Activated CD8-positive, alpha-beta T cell treated with anti-CD3 and anti-CD28 coated beads for 36 hours (primary cell): ENCODE measurements around the gene IFFO2. TPM values are rescaled to one million over a fixed set of nuclear protein-coding genes. Genes with fewer than 3 reads are reported as not detected.

Experiments used
- ATAC-seq: fragments of 200-7000 bp; cut with Tn5 transposase; one replicate; pipeline ENCODE4 v1.10.0; 2021; ENCODE audit warnings: mild to moderate bottlenecking, moderate library complexity
- CTCF ChIA-PET: fragments of 350-600 bp; sonication (Branson Sonifier 250); formaldehyde crosslinking; loops from one replicate; lab custom pipeline; 2021; ENCODE audit warnings: antibody characterized with exemption; lab: Charles Lee
- POLR2A ChIA-PET: fragments of 350-600 bp; sonication (Branson Sonifier 250); formaldehyde crosslinking; loops from one replicate; lab custom pipeline; 2021; ENCODE audit warnings: antibody characterized with exemption; lab: Charles Lee
- DNase-seq: peaks from one replicate; pipeline ENCODE4 v3.0.0-alpha.2; 2020
- H3K27ac Mint-ChIP-seq: one replicate; pipeline ENCODE4 v1.8.0; 2021; ENCODE audit warnings: mild to moderate bottlenecking, mixed read lengths
- H3K27me3 Mint-ChIP-seq: one replicate; pipeline ENCODE4 v1.8.0; 2021; ENCODE audit warnings: mixed read lengths
- H3K36me3 Mint-ChIP-seq: one replicate; pipeline ENCODE4 v1.8.0; 2021; ENCODE audit warnings: low read depth, mixed read lengths
- H3K4me1 Mint-ChIP-seq: one replicate; pipeline ENCODE4 v1.8.0; 2021; ENCODE audit warnings: low read depth, mixed read lengths
- H3K4me3 Mint-ChIP-seq: one replicate; pipeline ENCODE4 v1.8.0; 2021; ENCODE audit warnings: mild to moderate bottlenecking, moderate library complexity, mixed read lengths
- H3K9me3 Mint-ChIP-seq: one replicate; pipeline ENCODE4 v1.8.0; 2021; ENCODE audit warnings: mixed read lengths
- intact Hi-C: fragments of 100-400 bp; cut with micrococcal nuclease; formaldehyde crosslinking; loops from one replicate; pipeline ENCODE4 v1.10.0; 2022
- total RNA-seq, 2 experiments: library from RNA; stranded (reverse); gene quantifications; one replicate each; pipeline ENCODE4 v1.2.3, GENCODE V29; 2021
- TF ChIP-seq, protein P1 (sequence below): fragments of 200-600 bp; IDR thresholded peaks from one replicate; pipeline ENCODE4 v1.8.0; 2022; ENCODE audit warnings: antibody characterized with exemption, mild to moderate bottlenecking

Gene IFFO2
- total RNA-seq, 2 experiments from 2014 or later: 23.7 to 26.4 TPM

GRCh38 chr1:18999359-18999758, 42.9 kb upstream of the IFFO2 start:
- H3K27ac Mint-ChIP-seq: no peak overlapping the region
- intact Hi-C loops: no loop called here
- ChIA-PET POLR2A (interaction anchor here (1.6 kb wide), 1 partner anchor 11 kb away, joined by 4 read pairs; no protein-coding TSS in a partner anchor), CTCF (interaction anchor here (2.6 kb wide), 1 partner anchor 92 kb away, joined by 10 read pairs; no protein-coding TSS in a partner anchor)
- TF ChIP-seq, protein P1, sequence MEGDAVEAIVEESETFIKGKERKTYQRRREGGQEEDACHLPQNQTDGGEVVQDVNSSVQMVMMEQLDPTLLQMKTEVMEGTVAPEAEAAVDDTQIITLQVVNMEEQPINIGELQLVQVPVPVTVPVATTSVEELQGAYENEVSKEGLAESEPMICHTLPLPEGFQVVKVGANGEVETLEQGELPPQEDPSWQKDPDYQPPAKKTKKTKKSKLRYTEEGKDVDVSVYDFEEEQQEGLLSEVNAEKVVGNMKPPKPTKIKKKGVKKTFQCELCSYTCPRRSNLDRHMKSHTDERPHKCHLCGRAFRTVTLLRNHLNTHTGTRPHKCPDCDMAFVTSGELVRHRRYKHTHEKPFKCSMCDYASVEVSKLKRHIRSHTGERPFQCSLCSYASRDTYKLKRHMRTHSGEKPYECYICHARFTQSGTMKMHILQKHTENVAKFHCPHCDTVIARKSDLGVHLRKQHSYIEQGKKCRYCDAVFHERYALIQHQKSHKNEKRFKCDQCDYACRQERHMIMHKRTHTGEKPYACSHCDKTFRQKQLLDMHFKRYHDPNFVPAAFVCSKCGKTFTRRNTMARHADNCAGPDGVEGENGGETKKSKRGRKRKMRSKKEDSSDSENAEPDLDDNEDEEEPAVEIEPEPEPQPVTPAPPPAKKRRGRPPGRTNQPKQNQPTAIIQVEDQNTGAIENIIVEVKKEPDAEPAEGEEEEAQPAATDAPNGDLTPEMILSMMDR: no peak
- H3K36me3 Mint-ChIP-seq: peaks cover 11% of the 10 kb centered on the region
- H3K4me1 Mint-ChIP-seq: peaks cover 33% of the 10 kb centered on the region
- DNase-seq: no peak
- no peak overlapping the region for H3K4me3 Mint-ChIP-seq
- no peak for ATAC-seq
- H3K27me3 Mint-ChIP-seq: no peaks in the 10 kb centered on the region
- H3K9me3 Mint-ChIP-seq: peaks cover 22% of the 10 kb centered on the region

- ChIA-PET POLR2A (no interaction called here), CTCF (interaction anchor here (1.0 kb wide), 1 partner anchor 85 kb away, joined by 3 read pairs; no protein-coding TSS in a partner anchor)
- peaks cover 22% of the 10 kb centered on the region for H3K9me3 Mint-ChIP-seq
- intact Hi-C loops: no loop called here
- peaks cover 11% of the 10 kb centered on the region for H3K36me3 Mint-ChIP-seq
- H3K27ac Mint-ChIP-seq: no peak overlapping the region
- DNase-seq (no peak), ATAC-seq (no peak)
- TF ChIP-seq, protein P1: no peak
- H3K4me3 Mint-ChIP-seq: no peak overlapping the region
- H3K27me3 Mint-ChIP-seq: no peaks in the 10 kb centered on the region
- peaks cover 25% of the 10 kb centered on the region for H3K4me1 Mint-ChIP-seq
Measured at GRCh38 chr1:18998016-18998724, 41.7 kb upstream of the IFFO2 start.

- Mint-ChIP-seq H3K4me1 (peaks cover 20% of the 10 kb centered on the region), H3K9me3 (peaks cover 22% of the 10 kb centered on the region), H3K27me3 (peaks cover 4% of the 10 kb centered on the region), H3K4me3 (no peak overlapping the region), H3K27ac (no peak overlapping the region), H3K36me3 (peaks cover 11% of the 10 kb centered on the region)
- DNase-seq (no peak), ATAC-seq (no peak)
- POLR2A ChIA-PET: no interaction called here
- CTCF ChIA-PET: interaction anchor here (1.0 kb wide), 1 partner anchor 84 kb away, joined by 3 read pairs; no protein-coding TSS in a partner anchor
- intact Hi-C loops: no loop called here
- TF ChIP-seq, protein P1: no peak
Measured at GRCh38 chr1:18997508-18997907, 41.0 kb upstream of the IFFO2 start.

- Mint-ChIP-seq H3K9me3 (peaks cover 20% of the 10 kb centered on the region), H3K27me3 (peaks cover 4% of the 10 kb centered on the region), H3K27ac (no peak overlapping the region), H3K4me3 (no peak overlapping the region), H3K4me1 (peaks cover 16% of the 10 kb centered on the region), H3K36me3 (peaks cover 10% of the 10 kb centered on the region)
- DNase-seq (no peak), ATAC-seq (no peak)
- intact Hi-C loops: no loop called here
- TF ChIP-seq, protein P1: no peak
- CTCF ChIA-PET: no interaction called here
- POLR2A ChIA-PET: no interaction called here
Measured at GRCh38 chr1:18996548-18997177, 40.2 kb upstream of the IFFO2 start.

GRCh38 chr1:18994381-18994780, 37.9 kb upstream of the IFFO2 start:
- H3K9me3 Mint-ChIP-seq: peaks cover under 1% of the 10 kb centered on the region
- no peak overlapping the region for H3K4me3 Mint-ChIP-seq

More at GRCh38 chr1:18994381-18994780, 37.9 kb upstream of the IFFO2 start:
- DNase-seq: no peak
- H3K4me1 Mint-ChIP-seq: peaks cover 5% of the 10 kb centered on the region
- ATAC-seq: no peak
- TF ChIP-seq, protein P1: no peak
- intact Hi-C loops: no loop called here
- CTCF ChIA-PET: no interaction called here
- POLR2A ChIA-PET: no interaction called here
- peaks cover 4% of the 10 kb centered on the region for H3K27me3 Mint-ChIP-seq
- H3K36me3 Mint-ChIP-seq: no peaks in the 10 kb centered on the region
- no peak overlapping the region for H3K27ac Mint-ChIP-seq
